Stimulated activated effector memory CD8-positive, alpha-beta T cell treated with anti-CD3 and anti-CD28 coated beads, Interleukin-12 subunit alpha, Interleukin-12 subunit beta, amount 100 ng/mL, for 72 hours (primary cell): ENCODE data around the gene NEK11.

Experiments
- ATAC-seq: fragments of 150-1000 bp; cut with Tn5 transposase; 2 replicates; pipeline ENCODE4 v1.10.0; 2021
- DNase-seq, 2 donors: peaks; one replicate each; pipeline ENCODE4 v3.0.0; 2021 to 2022; ENCODE audit warnings: low spot score in 2 of 2
- H3K27ac Mint-ChIP-seq: one replicate; pipeline ENCODE4 v1.8.0; 2022; ENCODE audit warnings: mild to moderate bottlenecking, mixed read lengths
- H3K36me3 Mint-ChIP-seq: one replicate; pipeline ENCODE4 v1.8.0; 2022; ENCODE audit warnings: mild to moderate bottlenecking, mixed read lengths
- H3K4me1 Mint-ChIP-seq: one replicate; pipeline ENCODE4 v1.8.0; 2022; ENCODE audit warnings: mixed read lengths
- H3K4me3 Mint-ChIP-seq: one replicate; pipeline ENCODE4 v1.8.0; 2022; ENCODE audit warnings: mild to moderate bottlenecking, mixed read lengths
- H3K9me3 Mint-ChIP-seq: one replicate; pipeline ENCODE4 v1.8.0; 2022; ENCODE audit warnings: mixed read lengths

The NEK11 gene

GRCh38 chr3:131158434-131158833, 131.8 kb downstream of the NEK11 start:
- no peak for DNase-seq
- H3K27ac Mint-ChIP-seq, result no peak overlapping the region

GRCh38 chr3:131162516-131162915, 135.8 kb downstream of the NEK11 start:
- Mint-ChIP-seq H3K36me3 (no peaks in the 10 kb centered on the region), H3K4me1 (no peaks in the 10 kb centered on the region)
- no peak for ATAC-seq

More at GRCh38 chr3:131158434-131158833, 131.8 kb downstream of the NEK11 start:
- Mint-ChIP-seq H3K36me3 (no peaks in the 10 kb centered on the region), H3K4me1 (no peaks in the 10 kb centered on the region), H3K4me3 (no peak overlapping the region), H3K9me3 (no peaks in the 10 kb centered on the region)
- peak; percentile 37 for ATAC-seq

GRCh38 chr3:131167867-131168266, 141.2 kb downstream of the NEK11 start:
- no peaks in the 10 kb centered on the region for H3K4me1 Mint-ChIP-seq
- ATAC-seq (no peak), DNase-seq (no peak)
- no peaks in the 10 kb centered on the region for H3K36me3 Mint-ChIP-seq
- no peaks in the 10 kb centered on the region for H3K9me3 Mint-ChIP-seq
- H3K27ac Mint-ChIP-seq, result no peak overlapping the region
- H3K4me3 Mint-ChIP-seq, result no peak overlapping the region

More at GRCh38 chr3:131162516-131162915, 135.8 kb downstream of the NEK11 start:
- no peaks in the 10 kb centered on the region for H3K9me3 Mint-ChIP-seq
- DNase-seq, result no peak
- H3K4me3 Mint-ChIP-seq, result no peak overlapping the region
- no peak overlapping the region for H3K27ac Mint-ChIP-seq

- DNase-seq, result no peak
- Mint-ChIP-seq H3K36me3 (no peaks in the 10 kb centered on the region), H3K27ac (no peak overlapping the region), H3K4me1 (peaks cover 7% of the 10 kb centered on the region), H3K9me3 (no peaks in the 10 kb centered on the region), H3K4me3 (no peak overlapping the region)
- no peak for ATAC-seq
Measured at GRCh38 chr3:131169331-131169730, 142.7 kb downstream of the NEK11 start.

- Mint-ChIP-seq H3K27ac (no peak overlapping the region), H3K9me3 (no peaks in the 10 kb centered on the region), H3K4me1 (peaks cover 7% of the 10 kb centered on the region), H3K36me3 (no peaks in the 10 kb centered on the region), H3K4me3 (no peak overlapping the region)
- ATAC-seq (no peak), DNase-seq (no peak)
Measured at GRCh38 chr3:131172502-131173200, 146.0 kb downstream of the NEK11 start.

- H3K4me3 Mint-ChIP-seq, result no peak overlapping the region
- H3K9me3 Mint-ChIP-seq, result no peaks in the 10 kb centered on the region
- peaks cover 7% of the 10 kb centered on the region for H3K4me1 Mint-ChIP-seq
- ATAC-seq (peak; percentile 99), DNase-seq (no peak)
- H3K36me3 Mint-ChIP-seq, result no peaks in the 10 kb centered on the region
- no peak overlapping the region for H3K27ac Mint-ChIP-seq
Measured at GRCh38 chr3:131174752-131175151, 148.1 kb downstream of the NEK11 start.

- peaks cover 5% of the 10 kb centered on the region for H3K9me3 Mint-ChIP-seq
- no peaks in the 10 kb centered on the region for H3K36me3 Mint-ChIP-seq
- H3K4me1 Mint-ChIP-seq, result no peaks in the 10 kb centered on the region
- no peak overlapping the region for H3K27ac Mint-ChIP-seq
- DNase-seq (no peak), ATAC-seq (no peak)
- no peak overlapping the region for H3K4me3 Mint-ChIP-seq
Measured at GRCh38 chr3:131178710-131179375, 152.2 kb downstream of the NEK11 start.

GRCh38 chr3:131192701-131193100, 166.0 kb downstream of the NEK11 start:
- Mint-ChIP-seq H3K36me3 (no peaks in the 10 kb centered on the region), H3K27ac (no peak overlapping the region), H3K9me3 (no peaks in the 10 kb centered on the region), H3K4me3 (no peak overlapping the region), H3K4me1 (no peaks in the 10 kb centered on the region)
- ATAC-seq (no peak), DNase-seq (no peak)

- Mint-ChIP-seq H3K9me3 (no peaks in the 10 kb centered on the region), H3K36me3 (no peaks in the 10 kb centered on the region), H3K4me1 (no peaks in the 10 kb centered on the region), H3K4me3 (no peak overlapping the region), H3K27ac (no peak overlapping the region)
- no peak for DNase-seq
- ATAC-seq, result no peak
Measured at GRCh38 chr3:131193641-131194238, 167.1 kb downstream of the NEK11 start.

GRCh38 chr3:131194816-131195215, 168.1 kb downstream of the NEK11 start:
- no peaks in the 10 kb centered on the region for H3K9me3 Mint-ChIP-seq
- DNase-seq, result no peak
- H3K4me1 Mint-ChIP-seq, result no peaks in the 10 kb centered on the region
- H3K27ac Mint-ChIP-seq, result no peak overlapping the region
- H3K4me3 Mint-ChIP-seq, result no peak overlapping the region
- ATAC-seq, result no peak
- no peaks in the 10 kb centered on the region for H3K36me3 Mint-ChIP-seq

GRCh38 chr3:131200636-131201199, 174.0 kb downstream of the NEK11 start:
- Mint-ChIP-seq H3K27ac (no peak overlapping the region), H3K36me3 (no peaks in the 10 kb centered on the region), H3K4me3 (no peak overlapping the region), H3K9me3 (no peaks in the 10 kb centered on the region), H3K4me1 (no peaks in the 10 kb centered on the region)
- ATAC-seq, result no peak
- DNase-seq, result no peak

- DNase-seq, result no peak
- H3K36me3 Mint-ChIP-seq, result no peaks in the 10 kb centered on the region
- peak; percentile 55 for ATAC-seq
- H3K9me3 Mint-ChIP-seq, result peaks cover 3% of the 10 kb centered on the region
- H3K27ac Mint-ChIP-seq, result no peak overlapping the region
- H3K4me3 Mint-ChIP-seq, result no peak overlapping the region
- no peaks in the 10 kb centered on the region for H3K4me1 Mint-ChIP-seq
Measured at GRCh38 chr3:131216330-131216729, 189.7 kb downstream of the NEK11 start.

GRCh38 chr3:131216801-131217200, 190.1 kb downstream of the NEK11 start:
- Mint-ChIP-seq H3K4me3 (no peak overlapping the region), H3K36me3 (no peaks in the 10 kb centered on the region), H3K27ac (no peak overlapping the region), H3K9me3 (peaks cover under 1% of the 10 kb centered on the region), H3K4me1 (no peaks in the 10 kb centered on the region)
- peak; percentile 63 for ATAC-seq
- DNase-seq, result no peak

- no peak for DNase-seq
- Mint-ChIP-seq H3K9me3 (no peaks in the 10 kb centered on the region), H3K36me3 (no peaks in the 10 kb centered on the region), H3K27ac (no peak overlapping the region), H3K4me3 (no peak overlapping the region), H3K4me1 (no peaks in the 10 kb centered on the region)
- no peak for ATAC-seq
Measured at GRCh38 chr3:131217296-131217741, 190.6 kb downstream of the NEK11 start.

GRCh38 chr3:131218196-131218595, 191.5 kb downstream of the NEK11 start:
- Mint-ChIP-seq H3K4me1 (no peaks in the 10 kb centered on the region), H3K9me3 (no peaks in the 10 kb centered on the region), H3K27ac (no peak overlapping the region), H3K36me3 (no peaks in the 10 kb centered on the region), H3K4me3 (no peak overlapping the region)
- no peak for ATAC-seq
- no peak for DNase-seq
